Measurements from ENCODE around the gene MTO1.
"Not testable (repeated sequence)": the region's sequence is repeated elsewhere in the genome, so short reads cannot be mapped to it uniquely, and the experiment has no call there.

MTO1 gene

DNA sequence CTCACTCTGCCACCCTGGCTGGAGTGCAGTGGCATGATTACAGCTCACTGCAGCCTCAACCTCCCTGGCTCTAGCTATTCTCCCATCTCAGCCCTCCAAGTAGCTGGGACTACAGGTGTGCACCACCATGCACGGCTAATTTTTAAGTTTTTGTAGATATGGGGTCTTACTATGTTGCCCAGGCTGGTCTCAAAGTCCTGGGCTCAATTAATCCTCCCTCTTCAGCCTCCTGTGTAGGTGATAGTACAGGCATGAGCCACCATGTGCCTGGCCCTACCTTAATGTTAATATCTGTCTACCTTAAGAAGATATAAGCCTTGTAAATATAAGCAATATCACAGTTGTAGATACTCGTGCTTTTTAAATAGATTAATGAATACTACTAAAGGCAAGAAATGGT is 42.6 kb downstream of the MTO1 start:
- no peak for DNase-seq

DNA sequence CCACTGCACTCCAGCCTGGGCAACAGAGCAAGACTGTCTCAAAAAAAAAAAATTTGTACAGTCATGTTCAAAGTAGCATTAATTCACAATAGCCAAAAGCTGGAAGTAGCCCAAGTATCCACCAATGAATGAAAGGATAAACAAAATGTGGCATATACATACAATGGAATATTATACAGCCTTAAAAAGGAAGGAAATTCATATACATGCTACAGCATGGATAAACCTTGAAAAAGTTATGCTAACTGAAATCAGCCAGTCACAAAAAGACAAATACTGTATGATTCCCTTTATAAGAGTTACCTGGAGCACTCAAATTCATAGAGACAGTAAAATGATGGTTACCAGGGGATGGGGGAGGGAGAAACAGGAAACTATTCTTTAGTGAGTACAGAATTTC is 43.6 kb downstream of the MTO1 start:
- no peak for DNase-seq

DNA sequence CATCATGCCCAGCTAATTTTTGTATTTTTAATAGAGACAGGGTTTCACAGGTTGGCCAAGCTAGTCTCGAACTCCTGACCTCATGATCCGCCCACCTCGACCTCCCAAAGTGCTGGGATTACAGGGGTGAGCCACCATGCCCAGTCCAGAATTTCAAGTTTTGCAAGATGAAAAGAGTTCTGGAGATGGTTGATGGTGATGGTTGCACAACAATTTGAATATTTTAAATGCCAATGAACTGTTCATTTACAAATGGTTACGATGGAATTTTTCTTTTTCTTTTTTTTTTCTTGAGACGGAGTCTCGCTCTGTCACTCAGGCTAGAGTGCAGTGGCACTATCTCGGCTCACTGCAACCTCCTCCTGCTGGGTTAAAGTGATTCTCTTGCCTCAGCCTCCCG is 44.2 kb downstream of the MTO1 start:
- not testable (repeated sequence) for DNase-seq

- no peak for DNase-seq
Observed at GRCh38 chr6:73506246-73506645, 44.7 kb downstream of the MTO1 start.

GRCh38 chr6:73508776-73509175 is 47.2 kb downstream of the MTO1 start:
- DNase-seq = no peak

GRCh38 chr6:73509851-73510250 is 48.3 kb downstream of the MTO1 start:
- no peak for DNase-seq

DNA sequence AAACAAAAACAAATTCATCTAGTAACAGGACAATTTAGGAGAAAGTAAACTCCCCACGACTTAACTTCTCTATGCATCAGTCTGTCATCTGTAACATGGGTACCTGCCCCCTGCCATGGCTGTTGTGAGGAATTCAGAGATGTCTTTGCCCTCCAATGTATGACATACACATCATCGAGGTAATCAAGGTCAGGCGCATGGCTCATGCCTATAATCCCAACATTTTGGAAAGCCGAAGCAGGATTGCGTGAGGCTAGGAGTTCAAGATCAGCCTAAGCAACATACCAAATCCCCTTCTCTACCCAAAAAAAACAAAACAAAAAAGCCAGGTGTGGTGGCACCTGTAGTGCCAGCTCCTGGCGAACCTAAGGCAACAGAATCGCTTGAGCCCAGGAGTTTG is 50.3 kb downstream of the MTO1 start:
- DNase-seq = no peak

DNA sequence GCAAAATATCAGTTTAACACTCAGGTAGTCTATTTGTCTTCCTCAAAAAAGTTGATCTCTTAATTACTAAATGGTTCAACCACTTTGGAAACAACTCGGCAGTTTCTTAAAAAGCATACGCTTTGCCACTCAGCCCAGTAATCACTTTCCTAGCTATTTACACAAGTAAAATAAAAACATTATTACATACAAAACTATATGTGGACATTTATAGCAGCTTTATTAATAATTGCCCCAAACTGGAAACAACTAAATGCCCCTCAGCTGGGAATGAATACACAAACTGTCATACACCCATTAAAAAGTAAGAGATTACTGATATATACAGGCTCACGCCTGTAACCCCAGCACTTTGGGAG is 51.9 kb downstream of the MTO1 start:
- no peak for DNase-seq

GRCh38 chr6:73514746-73515110 is 53.2 kb downstream of the MTO1 start:
- DNase-seq = no peak

DNA sequence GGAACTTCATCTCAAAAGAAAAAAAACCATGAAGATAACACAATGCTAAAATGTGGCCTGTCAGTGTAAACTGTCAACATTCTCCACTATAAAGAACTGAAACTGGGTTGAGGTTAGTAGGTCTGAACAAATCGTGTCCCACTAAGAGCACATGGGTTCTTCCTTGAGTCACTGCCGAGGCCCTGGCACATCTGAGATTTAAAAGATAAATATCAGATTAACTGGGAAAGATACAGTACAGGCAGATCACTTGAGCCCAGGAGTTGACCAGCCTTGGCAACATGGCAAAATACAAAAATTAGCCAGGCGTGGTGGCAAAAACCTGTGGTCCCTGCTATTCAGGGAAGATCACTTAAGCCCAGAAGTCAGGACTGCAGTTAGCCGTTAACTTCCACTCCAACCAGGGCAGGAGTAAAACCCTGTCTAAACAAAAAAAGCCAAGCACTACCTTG is 53.7 kb downstream of the MTO1 start:
- DNase-seq = no peak

- DNase-seq = no peak
Observed at GRCh38 chr6:73516514-73517489, 55.3 kb downstream of the MTO1 start.

GRCh38 chr6:73518100-73518981 is 56.8 kb downstream of the MTO1 start:
- DNase-seq = not testable (repeated sequence)

GRCh38 chr6:73518982-73519881 is 57.7 kb downstream of the MTO1 start:
- not testable (repeated sequence) for DNase-seq

- DNase-seq = peak; percentile 65
Observed at GRCh38 chr6:73519926-73520687, 58.6 kb downstream of the MTO1 start.

DNA sequence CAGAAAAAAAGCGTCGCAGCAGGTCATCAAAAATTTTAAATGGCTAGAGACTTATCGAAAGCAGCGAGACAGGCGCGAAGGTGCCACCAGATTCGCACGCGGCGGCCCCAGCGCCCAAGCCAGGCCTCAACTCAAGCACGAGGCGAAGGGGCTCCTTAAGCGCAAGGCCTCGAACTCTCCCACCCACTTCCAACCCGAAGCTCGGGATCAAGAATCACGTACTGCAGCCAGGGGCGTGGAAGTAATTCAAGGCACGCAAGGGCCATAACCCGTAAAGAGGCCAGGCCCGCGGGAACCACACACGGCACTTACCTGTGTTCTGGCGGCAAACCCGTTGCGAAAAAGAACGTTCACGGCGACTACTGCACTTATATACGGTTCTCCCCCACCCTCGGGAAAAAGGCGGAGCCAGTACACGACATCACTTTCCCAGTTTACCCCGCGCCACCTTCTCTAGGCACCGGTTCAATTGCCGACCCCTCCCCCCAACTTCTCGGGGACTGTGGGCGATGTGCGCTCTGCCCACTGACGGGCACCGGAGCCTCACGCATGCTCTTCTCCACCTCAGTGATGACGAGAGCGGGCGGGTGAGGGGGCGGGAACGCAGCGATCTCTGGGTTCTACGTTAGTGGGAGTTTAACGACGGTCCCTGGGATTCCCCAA is 59.3 kb downstream of the MTO1 start, which contains the start of gene EEF1A1:
TSS of gene EEF1A1 (minus strand) at position 345 of the 663 bp plus-strand sequence. CDS start 1,006 bp downstream, outside the sequence.
- peak; percentile 99 for DNase-seq

GRCh38 chr6:73521351-73521985 is 59.9 kb downstream of the MTO1 start:
- DNase-seq = peak; percentile 87

DNA sequence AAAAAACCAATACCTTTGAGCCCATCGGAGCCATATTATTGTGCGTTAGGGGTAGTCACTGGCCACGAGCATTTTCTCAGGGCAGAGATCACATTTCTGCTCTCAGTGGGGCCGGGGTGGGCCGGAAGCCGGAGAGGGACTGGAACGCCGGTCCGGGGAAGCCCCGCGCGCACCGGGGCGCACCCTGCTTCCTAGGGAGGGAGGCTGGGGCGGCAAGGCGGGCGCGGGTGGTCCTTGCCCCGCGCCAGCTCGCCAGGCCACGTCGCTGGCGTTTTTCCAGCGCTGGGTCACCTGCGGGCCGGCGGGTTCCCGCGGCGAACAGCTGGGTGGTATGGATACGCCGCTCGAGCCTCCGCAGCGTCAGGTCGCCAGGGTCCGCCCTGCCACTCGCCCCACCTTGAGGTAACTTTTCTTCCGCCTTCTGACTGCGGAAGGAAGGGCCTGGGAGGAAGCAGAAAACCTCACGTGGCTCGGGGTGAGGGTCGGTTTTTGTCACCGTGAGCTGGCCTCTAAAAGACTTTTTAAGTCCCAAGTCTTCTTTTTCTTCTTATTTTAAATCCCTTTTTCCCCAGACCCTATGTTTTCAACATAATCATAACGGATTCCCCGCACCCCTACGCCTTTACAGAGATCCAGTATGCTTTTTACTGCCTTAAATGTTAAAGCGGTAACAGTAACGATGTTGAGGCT is 62.0 kb downstream of the MTO1 start:
- peak; percentile 75 for DNase-seq

DNA sequence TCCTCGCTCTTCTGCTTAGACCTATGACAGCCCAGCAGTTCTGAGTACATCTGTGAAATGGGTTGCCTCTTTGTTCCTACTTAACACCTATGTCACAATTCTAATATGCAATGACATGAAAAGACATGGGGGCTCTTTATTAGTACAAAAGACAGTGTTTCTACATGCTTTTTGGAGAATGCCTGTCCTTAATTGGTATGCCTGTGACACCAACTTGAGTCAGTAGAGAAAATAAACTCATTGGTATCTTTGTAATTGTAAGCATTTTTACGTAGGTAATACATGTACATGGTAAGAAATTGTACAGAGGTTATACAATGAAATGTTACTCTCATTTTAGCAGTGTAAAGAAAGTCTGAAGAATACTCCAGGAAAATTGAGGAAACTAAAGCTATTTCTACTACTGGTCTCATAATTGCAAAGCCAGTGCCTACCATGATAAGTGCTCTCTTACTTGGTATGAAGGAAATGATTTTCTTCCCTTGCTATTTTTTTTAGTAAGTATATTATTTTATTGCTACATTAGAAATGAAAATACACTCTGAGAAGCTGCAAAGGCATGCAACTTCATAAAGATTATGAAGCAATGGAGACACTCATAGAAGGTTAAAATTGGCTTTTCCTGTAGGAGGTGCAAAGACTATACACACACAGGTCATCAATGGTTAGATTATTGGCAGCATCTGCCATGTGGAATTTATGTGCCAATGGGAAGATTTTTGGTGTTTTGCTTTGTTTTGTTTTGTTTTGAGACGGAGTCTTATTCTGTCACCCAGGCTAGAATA is 64.2 kb downstream of the MTO1 start:
- no peak for DNase-seq

DNA sequence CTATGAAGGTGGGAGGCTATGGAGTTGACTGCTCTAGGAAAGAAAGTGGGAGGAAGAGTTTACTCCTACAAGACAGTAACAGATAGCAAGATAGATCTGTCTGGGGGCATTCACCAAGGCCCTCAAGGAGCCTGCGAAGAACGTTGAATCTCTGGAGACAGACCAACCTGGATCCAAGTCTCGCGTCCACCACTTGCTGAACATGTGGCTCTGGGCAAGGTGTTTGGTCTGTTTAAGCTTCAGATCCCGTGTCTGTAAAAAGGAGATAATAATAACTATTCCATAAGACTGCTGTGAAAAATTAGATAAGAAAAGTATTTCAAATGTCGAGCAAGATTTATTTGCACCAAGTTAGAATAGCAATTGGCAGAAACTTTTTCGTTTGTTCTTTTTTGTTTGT is 67.4 kb downstream of the MTO1 start:
- DNase-seq = no peak
